Kasumi-1 (cell line): ENCODE results near the gene LAMA2.

Experiments
- DNase-seq, 2 experiments: peaks; one replicate each; lab custom pipeline; 2025; lab: John Stamatoyannopoulos, UW

Gene LAMA2

GRCh38 chr6:129317931-129318820, 435.2 kb downstream of the LAMA2 start:
- no peak for DNase-seq

DNA sequence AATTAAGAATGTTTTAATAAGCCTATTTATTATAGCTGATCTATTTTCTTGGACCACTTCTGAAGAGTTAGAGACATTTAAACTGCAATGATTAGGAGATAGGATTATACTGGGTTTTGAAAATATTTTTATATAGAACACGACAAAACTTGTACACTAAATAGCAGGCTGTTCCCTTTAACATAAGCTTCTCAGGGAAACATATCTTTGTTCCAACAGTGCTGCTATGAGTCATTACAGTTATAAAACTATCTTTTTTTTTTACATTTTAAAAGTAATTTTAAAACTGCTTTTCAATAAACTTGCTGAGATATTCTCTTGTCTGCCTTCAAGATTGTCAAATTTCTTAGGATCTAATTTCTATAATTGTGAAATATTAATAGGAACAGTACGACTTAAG, 438.0 kb downstream of the LAMA2 start:
- no peak for DNase-seq

GRCh38 chr6:129321303-129321702, 438.4 kb downstream of the LAMA2 start:
- DNase-seq = no peak

DNA sequence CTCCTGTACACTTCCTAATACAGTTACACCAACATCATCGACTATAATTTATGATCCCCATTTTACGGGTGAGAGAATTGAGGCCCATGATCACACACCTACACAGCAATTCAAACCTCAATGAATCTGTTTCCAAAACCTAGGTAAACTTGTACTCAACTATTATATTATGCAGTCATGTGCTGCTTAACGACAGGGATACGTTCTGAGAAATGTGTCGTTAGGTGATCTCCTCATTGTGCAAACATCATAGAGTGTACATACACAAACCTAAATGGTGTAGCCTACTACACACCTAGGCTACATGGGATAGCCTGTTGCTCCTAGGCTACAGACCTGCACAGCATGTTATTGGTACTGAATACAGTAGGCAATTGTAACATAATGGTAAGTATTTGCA, 441.4 kb downstream of the LAMA2 start:
- no peak for DNase-seq

- DNase-seq = no peak
Measured at GRCh38 chr6:129329678-129330077, 446.7 kb downstream of the LAMA2 start.

DNA sequence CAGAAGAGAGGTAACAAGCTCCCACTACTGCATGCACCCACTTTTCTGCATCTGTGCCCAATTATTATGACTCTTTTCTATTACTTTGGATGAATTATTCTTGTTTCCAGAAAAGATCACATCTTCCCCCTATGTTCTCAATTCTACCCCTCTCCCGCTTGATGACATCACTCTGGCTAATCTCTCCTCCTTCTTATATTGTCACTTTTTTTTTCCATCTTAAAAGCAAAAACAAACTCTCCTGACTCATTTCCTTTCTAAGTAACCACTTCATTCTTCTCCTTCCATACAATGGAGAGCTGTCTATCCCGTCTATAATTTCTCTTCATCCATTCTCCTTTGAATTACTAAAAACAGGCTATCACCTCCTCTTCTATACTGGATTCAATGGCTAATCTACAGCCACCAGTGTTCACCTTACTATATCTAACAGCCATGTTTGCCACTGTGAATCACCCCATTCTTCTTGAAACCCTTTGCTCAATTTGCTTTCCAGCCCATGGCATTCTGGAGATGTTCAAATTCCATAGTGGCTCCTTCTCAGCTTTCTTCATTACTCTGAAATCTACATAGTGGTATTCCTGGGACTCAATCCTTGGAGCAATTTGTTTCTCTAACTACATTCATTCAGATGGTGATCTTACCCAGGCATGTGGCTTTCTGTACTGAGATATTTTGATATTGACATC, 448.7 kb downstream of the LAMA2 start:
- DNase-seq = no peak

DNA sequence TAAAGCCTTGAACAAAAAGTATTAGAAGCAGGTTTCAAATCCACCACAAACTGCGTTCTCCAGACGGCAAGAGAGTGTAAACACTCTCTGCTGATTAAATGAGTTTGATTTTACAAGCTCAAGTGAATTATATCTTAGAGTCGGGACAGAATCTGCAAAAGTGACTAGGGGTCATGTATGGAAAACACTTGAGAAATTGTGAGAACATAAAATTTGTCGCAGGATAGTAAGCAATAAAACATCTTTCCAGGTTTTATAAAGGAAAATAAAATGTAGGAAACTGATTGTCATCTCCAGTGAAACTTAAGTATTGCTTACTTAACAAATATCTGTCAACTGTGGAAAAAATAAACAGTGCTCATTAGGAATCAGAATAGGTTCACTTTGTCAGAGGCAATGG, 452.9 kb downstream of the LAMA2 start:
- DNase-seq = no peak

DNA sequence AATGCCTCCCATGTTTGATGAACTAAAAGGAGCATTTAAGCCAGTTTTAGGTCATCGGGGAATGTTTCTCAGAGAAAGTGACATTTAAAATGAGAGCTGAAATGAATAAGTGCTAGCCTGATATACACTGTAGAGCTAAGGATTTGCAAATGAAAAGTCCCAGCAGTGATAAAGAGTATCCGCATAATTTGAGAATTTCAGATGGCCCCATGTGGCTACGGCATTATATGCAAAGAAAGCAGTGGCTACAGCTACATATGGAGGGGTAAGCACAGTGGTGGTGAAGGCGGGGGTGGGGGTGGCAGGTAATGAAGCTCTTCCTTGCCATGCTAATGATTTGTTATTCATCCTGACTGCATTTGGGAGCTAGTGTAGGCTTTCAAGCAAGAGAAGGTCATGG, 455.7 kb downstream of the LAMA2 start:
- DNase-seq = no peak

- no peak for DNase-seq
Measured at GRCh38 chr6:129340983-129341382, 458.0 kb downstream of the LAMA2 start.

GRCh38 chr6:129342243-129342642, 459.3 kb downstream of the LAMA2 start:
- DNase-seq = no peak

DNA sequence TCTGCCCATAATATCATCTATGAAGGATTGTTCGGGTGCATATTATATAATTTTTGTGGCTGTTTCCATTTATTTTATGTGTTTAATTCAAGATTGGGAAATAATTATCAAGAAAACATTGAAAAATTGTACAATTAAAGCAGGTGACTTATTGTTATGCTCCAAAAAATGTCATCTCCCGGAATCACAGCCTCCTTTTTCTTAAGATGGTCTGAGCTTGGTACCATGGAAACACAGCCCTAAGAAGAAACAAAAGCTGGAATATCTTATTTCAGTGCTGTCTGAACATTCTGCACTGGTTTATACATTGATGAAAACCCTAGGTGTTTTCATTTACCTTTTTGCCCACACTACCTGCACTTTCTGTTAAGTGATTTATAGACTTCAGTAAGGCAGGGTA, 459.9 kb downstream of the LAMA2 start:
- DNase-seq = no peak

GRCh38 chr6:129344379-129344778, 461.4 kb downstream of the LAMA2 start:
- DNase-seq = no peak

DNA sequence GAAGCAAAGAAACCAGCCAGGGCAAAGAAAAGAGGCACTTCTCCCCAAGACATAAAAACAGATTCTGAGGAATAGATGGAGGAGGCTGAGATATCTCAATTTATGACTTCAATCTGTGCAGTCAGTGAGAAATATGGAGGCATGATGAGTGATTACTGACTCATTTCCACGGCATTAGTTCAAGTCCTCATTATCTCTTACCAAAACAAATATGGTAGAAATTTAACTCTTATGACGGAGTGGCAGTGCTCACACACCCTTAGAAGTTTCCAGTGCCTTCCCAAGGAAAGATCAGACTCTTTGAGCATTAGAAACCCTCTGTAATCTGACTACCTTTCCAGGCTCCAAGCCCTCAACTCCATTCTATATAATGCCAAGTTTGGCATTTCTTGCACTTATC, 463.0 kb downstream of the LAMA2 start:
- DNase-seq = no peak

DNA sequence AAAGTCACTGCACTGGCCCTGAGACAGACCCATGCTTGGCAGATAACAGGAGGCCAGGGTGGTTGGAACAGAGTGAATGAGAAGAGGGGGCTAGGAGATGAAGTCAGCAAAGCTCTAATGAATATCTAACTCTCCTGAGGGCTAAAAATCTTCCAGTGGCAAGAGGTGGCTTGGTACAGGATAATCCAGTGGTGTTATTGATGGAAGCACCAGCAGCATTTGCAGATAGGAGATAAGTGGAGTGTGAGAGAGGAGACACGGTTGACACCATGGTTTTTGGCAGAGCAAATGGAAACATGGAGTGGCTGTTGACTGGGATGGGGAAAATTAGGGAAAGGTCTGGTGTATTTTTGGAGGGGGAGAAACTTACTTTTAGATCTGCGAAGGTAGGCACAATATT, 464.0 kb downstream of the LAMA2 start:
- no peak for DNase-seq

- DNase-seq = no peak
Measured at GRCh38 chr6:129350278-129350677, 467.3 kb downstream of the LAMA2 start.

DNA sequence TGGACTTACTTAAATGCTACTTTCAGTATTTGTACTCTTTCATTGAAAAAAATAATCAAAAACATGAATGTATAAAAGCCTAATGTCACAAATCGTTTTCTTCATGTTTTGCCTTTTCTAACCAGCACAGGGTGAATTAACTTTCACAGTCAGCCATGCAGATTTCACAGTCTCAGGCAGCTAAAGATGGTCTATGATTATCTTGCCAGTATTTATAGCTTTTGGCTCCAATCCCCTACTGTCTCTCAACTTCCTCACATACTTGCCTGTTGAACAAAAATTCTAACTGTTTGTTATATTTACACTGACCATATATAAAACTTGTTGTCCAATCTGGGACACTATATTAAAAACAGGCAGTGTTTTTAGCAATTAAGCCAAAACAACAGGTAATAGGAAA, 468.9 kb downstream of the LAMA2 start:
- no peak for DNase-seq

GRCh38 chr6:129353067-129353466, 470.1 kb downstream of the LAMA2 start:
- no peak for DNase-seq

DNA sequence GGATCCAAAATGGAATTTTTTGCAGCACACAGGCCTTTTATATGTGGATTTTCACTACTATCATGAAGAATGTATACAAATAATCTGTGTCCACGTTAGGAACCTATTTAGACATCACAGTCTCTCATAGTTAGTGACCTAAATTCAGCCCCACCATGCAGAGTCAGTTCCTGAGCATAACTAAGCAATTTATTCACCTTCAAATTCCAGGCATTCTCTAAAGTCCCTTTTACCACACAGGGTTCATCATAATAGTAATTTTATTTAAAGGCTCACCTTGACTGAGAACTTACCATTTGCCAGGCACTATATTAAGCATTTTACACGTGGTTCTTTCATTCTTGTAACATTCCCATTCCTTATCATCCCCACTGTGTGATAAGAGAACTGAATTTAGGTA, 473.2 kb downstream of the LAMA2 start:
- DNase-seq = no peak

DNA sequence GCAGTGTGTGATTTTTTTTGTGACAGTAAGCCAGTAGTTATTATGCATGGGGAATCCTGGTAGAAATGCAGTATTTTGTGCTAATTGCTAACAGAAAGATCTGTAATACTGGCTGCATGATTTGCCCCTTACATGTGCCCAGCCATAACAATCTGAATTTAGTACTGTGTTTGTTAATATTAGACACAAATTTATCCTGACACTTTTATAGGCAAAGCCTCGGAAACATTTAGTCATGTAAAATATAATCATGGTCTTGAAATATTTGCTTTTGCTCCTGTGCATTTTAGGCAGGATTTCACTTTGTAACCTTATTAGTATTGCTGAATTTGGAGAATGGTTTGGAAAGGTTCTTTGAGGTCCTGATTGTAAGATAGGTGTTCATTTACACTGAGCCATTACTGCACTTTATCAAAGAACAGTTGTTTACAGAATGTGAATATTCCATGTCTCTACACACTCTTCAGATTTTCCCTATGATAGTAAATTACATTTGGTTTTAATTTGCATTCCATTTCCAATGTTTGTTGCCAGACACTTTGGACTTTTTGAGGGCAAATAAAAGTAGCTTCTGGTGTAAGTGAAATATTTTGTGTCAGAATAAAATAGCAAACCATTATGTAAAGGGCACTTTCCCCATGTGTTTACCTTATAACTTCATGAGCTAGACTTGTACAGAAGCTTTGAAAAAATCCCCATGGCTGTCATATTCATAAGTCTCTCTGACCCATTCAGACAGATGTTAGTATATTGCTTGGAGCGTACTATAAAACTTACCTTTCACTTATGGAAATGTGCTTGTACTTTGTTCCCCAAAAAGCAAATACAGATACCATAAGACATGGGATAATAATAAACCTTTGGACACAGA, 477.1 kb downstream of the LAMA2 start:
- DNase-seq = no peak

DNA sequence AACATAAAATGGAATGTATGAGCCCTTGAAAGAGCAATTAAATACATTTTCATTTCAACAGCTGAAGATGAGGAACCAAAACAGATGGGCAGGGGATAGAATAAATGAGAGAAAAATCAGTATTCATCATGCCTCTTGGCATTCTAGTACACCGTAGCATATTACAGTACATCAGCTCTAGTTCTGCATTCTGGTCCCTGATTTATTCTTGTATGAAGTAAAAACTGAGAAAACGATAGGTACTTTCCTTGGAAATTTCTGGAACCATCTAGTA, 477.7 kb downstream of the LAMA2 start:
- DNase-seq = no peak

- DNase-seq = no peak
Measured at GRCh38 chr6:129364037-129364436, 481.1 kb downstream of the LAMA2 start.

DNA sequence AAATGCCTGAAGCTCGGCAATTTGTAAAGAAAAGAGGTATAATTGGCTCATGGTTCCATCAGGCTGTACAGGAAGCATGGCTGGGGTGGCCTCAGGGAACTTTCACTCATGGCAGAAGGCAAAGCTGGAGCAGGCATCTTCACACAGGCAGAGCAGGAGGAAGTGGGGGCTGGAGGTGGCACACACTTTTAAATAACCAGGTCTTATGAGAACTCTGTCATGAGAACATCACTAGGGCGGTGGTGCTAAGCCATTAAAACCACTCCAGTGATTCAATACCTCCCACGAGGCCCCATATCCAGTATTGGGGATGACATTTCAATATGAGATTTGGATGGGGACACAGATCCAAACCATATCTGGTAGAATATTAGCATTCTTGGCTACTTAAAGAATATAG, 481.8 kb downstream of the LAMA2 start:
- DNase-seq = no peak

- DNase-seq = no peak
Measured at GRCh38 chr6:129368076-129368475, 485.1 kb downstream of the LAMA2 start.
